NCI-H146 treated with DMSO at 0.1 percent for 48 hours (cell line): ENCODE measurements around the gene CDH13.

Experiments
- DNase-seq: peaks from one replicate; lab custom pipeline; 2025; ENCODE audit not compliant: unreplicated experiment; lab: John Stamatoyannopoulos, UW

The CDH13 gene

DNA sequence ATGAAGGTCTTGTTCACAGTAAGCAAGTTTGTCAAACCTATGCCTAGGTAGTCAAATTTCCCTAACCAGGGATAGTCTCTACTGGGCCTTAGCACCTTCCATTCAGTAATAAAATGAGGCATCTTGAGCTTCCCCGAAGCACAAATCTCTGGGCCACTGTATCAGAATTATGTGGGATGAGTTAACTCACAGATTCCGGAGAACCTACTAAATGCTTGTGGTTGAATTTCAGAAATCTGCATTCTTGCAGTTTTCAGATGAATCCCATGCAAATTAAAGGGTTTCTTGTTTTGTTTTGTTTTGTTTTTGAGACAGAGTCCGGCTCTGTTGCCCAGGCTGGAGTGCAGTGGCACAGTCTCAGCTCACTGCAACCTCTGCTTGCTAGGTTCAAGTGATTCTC is 702.2 kb downstream of the CDH13 start:
- DNase-seq: no peak

DNA sequence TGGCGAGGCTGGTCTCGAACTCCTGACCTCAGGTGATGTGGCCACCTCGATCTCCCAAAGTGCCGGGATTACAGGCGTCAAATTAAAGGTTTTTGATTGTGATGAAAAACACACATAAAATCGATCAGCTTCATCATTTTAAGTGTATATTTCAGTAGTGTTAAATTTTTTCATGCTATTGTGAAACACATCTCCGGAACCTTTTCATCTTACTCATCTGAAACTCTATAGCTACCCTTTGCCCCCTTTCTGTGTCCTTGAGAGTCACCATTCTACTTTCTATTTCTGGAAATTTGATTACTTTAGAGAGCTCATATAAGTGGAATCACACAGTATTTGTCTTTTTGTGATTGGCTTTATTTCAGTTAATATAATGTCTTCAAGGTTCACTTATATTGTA is 702.7 kb downstream of the CDH13 start:
- DNase-seq: no peak

DNA sequence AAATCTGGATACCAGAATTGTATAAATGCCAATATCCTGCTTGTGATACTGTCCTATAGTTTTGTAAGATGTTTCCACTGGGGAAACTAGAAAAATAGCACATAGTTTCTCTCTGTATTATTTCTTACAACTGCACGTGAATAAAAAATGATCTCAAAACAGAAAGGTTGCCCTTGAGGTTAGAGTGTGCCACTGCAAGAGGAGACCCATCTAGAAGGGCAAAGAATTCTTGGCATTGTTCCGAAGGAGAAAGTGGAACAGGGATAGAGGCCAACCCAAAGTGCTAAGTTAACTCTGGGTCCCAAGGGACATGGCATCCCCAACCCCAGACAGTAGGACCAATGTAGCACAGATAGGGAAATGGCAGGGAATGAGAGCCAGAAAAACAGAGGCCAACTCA is 703.5 kb downstream of the CDH13 start:
- DNase-seq: no peak

GRCh38 chr16:83335076-83335475 is 708.3 kb downstream of the CDH13 start:
- DNase-seq: no peak

DNA sequence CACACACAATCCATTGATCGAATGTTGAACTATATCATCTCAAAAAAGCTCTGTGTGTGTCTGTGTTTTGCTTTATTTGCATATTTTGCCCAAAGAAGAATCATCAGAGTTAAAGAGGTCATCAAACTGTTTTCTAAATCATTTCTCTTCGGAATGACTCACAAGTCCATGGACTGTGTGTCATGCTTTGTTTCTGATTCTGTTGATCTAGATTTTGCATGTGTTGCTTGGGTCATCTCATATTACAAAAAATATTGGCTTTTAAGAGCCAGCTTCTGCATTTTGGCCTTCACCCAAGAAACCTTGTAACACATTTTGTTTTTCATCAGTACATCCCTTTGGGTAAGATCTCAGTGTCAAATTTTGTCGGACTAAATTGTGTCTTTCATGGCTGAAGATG is 709.8 kb downstream of the CDH13 start:
- no peak for DNase-seq

GRCh38 chr16:83338138-83338537 is 711.4 kb downstream of the CDH13 start:
- no peak for DNase-seq

DNA sequence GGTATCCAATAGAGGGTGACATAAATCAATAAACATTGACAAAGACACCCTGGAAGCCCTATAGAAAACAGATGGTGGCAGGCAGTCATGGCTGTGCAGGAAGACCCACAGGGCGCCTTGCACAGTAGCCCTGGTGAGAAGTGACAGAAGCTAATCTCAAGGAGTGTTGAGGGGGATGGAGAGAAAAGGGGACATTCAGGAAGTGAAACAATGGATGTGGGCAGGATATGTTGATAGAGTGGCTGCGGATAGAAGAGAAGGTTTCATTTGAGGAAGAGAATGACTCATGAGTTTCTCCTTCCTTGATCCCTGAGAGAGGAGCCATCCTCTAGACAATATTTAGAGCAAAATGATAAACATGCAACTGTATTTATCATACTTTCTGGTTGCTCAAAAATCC is 712.2 kb downstream of the CDH13 start:
- no peak for DNase-seq

DNA sequence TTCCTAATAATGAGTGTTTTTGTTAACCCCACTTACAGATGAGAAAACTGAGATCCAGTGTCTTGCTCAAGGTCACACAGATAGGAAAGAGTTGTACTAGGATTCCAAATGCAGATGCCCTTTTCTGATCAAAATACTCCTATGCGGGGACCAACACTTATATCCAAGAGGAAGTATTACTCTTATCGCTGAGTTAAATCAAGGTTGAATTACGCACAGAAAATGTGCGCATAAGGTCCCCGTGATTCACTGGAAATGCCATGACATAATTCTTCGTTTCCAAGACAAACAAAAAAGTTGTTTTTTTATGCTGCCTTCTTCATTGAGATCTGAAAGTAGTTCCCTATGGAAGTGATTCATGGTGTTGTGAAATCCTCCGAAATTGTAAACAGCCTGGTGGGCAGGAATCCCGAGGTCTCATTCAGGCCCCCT is 717.2 kb downstream of the CDH13 start:
- no peak for DNase-seq

- DNase-seq: no peak
Observed at GRCh38 chr16:83345846-83346640, 719.3 kb downstream of the CDH13 start.

- DNase-seq: no peak
Observed at GRCh38 chr16:83348991-83349390, 722.2 kb downstream of the CDH13 start.

DNA sequence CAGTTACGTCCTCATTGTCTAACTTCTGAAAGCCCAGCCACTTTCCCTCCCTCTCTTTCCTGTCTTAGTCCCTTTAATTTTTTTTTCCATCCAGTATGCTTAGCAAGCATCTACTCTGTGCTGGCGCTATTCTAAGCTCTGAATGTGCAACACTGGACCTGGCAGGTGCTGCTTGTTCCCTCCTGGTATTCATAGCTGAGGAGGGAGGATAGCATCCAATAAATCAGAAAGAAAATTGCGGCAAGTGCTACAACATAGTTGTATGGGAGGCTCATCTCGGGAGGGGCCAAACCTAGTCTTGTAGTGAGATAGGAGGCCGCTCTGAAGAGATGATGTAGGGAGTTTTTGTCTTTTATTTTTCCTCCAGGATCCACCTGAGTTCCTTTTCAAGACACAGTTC is 723.7 kb downstream of the CDH13 start:
- no peak for DNase-seq

DNA sequence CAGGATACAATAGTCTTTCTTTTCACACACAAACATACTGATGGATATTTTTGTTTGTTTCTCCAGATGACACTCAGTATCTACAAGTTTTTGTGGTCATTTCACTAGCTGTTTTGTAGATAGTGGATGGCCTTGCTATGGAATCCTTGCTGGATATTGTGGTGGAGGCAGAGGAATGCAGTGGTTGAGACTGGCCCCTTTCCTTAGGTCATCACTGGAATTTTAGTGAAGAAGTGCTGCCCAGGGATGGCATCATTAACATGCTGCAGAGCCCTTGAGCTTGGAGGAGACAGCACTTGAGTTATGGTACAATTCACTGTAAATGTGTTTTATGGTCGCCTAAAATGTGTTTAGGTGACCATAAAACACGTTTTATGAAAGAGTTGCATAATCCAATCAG is 725.1 kb downstream of the CDH13 start:
- no peak for DNase-seq

DNA sequence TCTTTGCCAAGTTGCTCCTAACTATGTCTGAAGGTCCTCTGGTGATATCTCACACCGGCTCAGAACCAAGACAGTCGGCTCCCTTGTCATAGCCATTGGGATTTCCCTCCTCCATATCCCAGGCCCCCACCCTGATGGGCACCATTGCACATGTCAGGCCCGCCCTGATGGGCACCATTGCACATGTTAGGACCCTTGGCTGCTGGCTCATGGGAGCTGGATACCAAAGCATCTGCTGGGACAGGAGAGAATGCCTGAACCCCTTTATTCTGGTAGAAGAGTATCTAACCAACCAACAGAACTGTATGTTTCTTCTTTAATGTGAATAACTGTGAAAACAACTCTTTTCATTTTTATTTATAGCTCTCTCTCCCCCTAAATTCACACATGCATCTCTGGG is 726.5 kb downstream of the CDH13 start:
- no peak for DNase-seq

DNA sequence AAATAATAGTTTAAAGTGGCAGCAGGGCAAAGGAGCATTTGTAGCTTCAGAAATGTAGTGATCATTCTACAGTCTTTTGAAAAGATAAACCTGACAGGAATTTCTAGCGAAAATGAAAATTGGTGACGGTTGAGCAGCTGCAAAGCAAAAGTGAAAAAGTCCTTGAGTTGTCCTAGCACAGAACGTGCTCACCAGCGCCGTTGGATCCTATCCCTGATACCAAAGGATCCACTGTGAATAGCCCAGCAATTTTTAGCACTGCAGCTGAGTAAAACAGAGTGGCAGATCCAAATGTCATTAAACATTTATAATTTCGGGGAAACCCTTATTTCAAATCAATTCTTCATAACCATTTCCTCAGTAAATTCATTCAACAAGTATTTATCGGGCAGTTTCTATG is 727.2 kb downstream of the CDH13 start:
- no peak for DNase-seq

- no peak for DNase-seq
Observed at GRCh38 chr16:83355570-83356218, 728.9 kb downstream of the CDH13 start.

- DNase-seq: peak; percentile 44
Observed at GRCh38 chr16:83356266-83356665, 729.5 kb downstream of the CDH13 start.

DNA sequence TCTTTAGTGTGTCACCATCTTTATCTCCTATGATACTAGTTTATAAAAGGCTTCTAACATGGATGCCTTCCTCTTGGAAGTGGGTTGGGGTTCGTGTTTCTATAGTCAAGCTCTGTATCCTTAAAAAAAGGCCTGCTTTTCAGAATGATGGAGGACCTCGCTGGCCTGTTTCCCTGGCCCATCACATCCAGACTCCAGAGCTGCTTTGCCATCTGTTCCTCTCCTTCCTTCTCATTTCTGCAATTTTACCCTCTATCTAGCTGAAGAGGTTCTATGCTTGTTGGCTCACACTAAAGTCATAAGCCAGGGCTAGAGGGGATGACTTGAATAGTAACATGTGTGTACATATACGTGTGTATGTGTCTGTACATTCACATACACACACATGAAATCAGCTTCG is 730.2 kb downstream of the CDH13 start:
- no peak for DNase-seq

DNA sequence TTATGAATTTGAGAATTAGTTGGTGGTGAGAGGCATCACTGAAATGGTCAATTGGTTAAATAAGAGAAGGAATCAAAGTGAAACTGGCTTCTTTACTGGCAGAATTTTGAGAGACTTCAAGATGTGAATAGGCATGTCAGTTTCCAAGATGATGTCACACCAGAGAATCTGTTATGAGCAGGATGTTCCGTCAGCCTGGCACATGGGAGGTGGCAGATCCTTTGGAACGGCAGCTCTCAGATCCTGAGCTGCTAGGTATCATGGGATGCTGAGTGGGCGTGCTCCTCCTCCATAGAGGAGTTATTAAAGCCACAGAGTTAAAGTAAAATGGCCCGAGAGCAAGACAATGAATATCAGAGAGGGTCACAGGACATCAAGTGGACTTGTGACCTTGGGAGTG is 736.8 kb downstream of the CDH13 start:
- no peak for DNase-seq

DNA sequence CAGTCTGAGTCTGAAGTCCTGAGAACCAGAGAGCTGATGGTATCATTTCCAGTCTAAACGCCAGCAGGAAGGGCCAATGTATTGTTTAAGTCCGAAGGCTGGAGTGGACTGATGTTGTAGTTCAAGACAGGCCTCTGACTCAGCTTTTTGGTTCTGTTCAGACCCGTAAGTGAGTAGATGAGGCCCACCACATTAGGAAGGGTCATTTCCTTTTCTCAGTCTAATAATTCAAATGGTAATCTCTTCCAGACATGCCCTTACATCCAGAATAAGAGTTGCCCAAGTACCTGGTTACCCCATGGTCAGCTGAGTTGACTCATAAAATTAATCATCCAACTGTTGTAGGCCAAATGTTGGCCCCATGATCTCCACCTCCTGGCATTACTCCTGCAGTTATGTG is 738.4 kb downstream of the CDH13 start:
- no peak for DNase-seq

DNA sequence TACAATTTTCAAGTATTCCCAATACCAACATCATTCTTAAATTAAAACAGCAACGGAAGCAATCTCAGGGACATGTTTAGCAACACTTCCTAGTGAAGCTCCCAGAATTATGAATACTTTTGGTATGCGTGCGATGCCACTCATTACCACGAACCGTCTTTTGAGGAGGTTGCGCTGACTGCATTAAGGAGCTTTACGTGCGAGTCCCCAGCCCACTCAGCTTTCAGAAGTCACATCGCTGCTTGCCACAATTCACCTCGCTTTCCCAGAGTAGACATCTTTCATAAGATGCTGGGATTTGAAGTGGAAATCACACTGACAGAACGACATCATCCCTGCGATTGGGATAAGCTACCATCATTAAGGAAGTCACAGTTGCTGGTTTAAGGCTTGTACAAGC is 739.5 kb downstream of the CDH13 start:
- DNase-seq: no peak

DNA sequence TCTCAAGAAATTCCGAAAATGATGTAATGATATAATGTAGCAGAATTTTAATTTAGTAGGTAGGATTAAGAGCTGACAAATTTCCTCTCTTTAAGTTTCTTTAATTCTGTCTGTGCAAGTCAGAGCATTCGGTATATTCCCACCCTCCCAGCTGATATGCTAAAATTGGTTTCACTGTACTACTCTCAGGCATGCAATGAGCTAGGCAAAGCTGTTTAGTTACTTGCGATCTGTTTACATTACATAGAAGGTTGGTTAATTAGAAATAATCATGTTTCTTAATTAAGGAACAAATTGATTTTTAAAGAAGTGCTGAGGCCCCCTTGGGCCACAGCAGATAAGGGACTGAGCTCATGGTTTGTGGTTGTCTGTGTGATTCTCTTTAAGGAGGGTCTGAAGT is 748.2 kb downstream of the CDH13 start:
- DNase-seq: no peak

- DNase-seq: no peak
Observed at GRCh38 chr16:83389751-83390150, 763.0 kb downstream of the CDH13 start.

DNA sequence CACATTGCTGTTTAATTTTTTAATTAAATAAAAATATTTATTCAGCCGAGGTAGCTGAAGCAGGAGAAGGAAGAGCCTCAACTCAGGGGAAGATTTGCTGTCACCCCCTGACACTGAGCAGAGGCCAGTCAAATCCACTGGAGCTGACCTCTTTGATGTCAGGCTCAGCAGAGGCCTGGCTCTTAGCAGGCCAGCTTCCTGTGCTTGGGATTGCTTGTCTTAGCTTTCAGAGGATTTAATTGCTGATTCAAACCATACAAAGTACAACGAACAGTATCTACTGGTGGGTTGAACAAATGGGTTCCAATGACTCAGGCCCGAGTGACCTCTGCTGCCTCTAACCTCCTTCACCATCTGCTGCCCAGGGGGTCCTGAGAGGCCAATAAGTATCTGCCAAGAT is 764.0 kb downstream of the CDH13 start:
- DNase-seq: no peak
